ENCODE data around the gene MPC2. TPM values are rescaled to one million over a fixed set of nuclear protein-coding genes. Genes with fewer than 3 reads are reported as not detected.

MPC2 gene
- total and polyA plus RNA-seq, 12 donors, result 50.0 to 186 (median 111) TPM

GRCh38 chr1:167905182-167905581 is 31.7 kb downstream of the MPC2 start:
- Histone ChIP-seq H3K9me3 (replicated peaks in 1 of 3) (no peaks in the 10 kb centered on the region), H3K27me3 (no peaks in the 10 kb centered on the region), H3K36me3 (replicated peaks in 1 of 2) (no peaks in the 10 kb centered on the region), H3K4me3 (no peak overlapping the region), H3K4me1 (replicated peaks in 1 of 2) (no peaks in the 10 kb centered on the region), H3K27ac (no peak overlapping the region)
- no peak for TF ChIP-seq CTCF (IDR thresholded peaks at IDR 0.05)
- TF ChIP-seq POLR2A (IDR thresholded peaks at IDR 0.05), result no peak
- DNase-seq, result no peak
- intact Hi-C loops (cut with DNase I), result no loop called here
- WGBS, 4 donors, result 78 to 82% (median 79%) methylated on average over 3 of the region's 3 CpGs

GRCh38 chr1:167904652-167905130 is 32.2 kb downstream of the MPC2 start:
- no peaks in the 10 kb centered on the region for H3K36me3 ChIP-seq (replicated peaks in 1 of 2)
- H3K9me3 ChIP-seq (replicated peaks in 1 of 3), result no peaks in the 10 kb centered on the region
- WGBS, 4 donors, result 79 to 83% (median 80%) methylated on average over 4 of the region's 4 CpGs
- H3K27me3 ChIP-seq, result no peaks in the 10 kb centered on the region
- TF ChIP-seq POLR2A (IDR thresholded peaks at IDR 0.05), result no peak
- TF ChIP-seq CTCF (IDR thresholded peaks at IDR 0.05), result no peak
- intact Hi-C loops (cut with DNase I), result no loop called here
- DNase-seq, result no peak
- H3K27ac ChIP-seq, result no peak overlapping the region
- no peaks in the 10 kb centered on the region for H3K4me1 ChIP-seq (replicated peaks in 1 of 2)
- H3K4me3 ChIP-seq, result no peak overlapping the region

GRCh38 chr1:167900907-167901306 is 36.0 kb downstream of the MPC2 start:
- H3K4me3 ChIP-seq, result no peak overlapping the region
- no peaks in the 10 kb centered on the region for H3K9me3 ChIP-seq (replicated peaks in 1 of 3)
- TF ChIP-seq CTCF (IDR thresholded peaks at IDR 0.05) (no peak), POLR2A (IDR thresholded peaks at IDR 0.05) (no peak)
- DNase-seq, result no peak
- H3K27me3 ChIP-seq, result no peaks in the 10 kb centered on the region
- WGBS, 4 donors, result 90 to 98% (median 96%) methylated on average over 4 of the region's 4 CpGs
- no peaks in the 10 kb centered on the region for H3K4me1 ChIP-seq (replicated peaks in 1 of 2)
- H3K27ac ChIP-seq, result no peak overlapping the region
- intact Hi-C loops (cut with DNase I), result no loop called here
- no peaks in the 10 kb centered on the region for H3K36me3 ChIP-seq (replicated peaks in 1 of 2)

- Histone ChIP-seq H3K27ac (no peak overlapping the region), H3K9me3 (replicated peaks in 1 of 3) (no peaks in the 10 kb centered on the region), H3K36me3 (replicated peaks in 1 of 2) (no peaks in the 10 kb centered on the region), H3K27me3 (no peaks in the 10 kb centered on the region), H3K4me1 (replicated peaks in 1 of 2) (no peaks in the 10 kb centered on the region), H3K4me3 (no peak overlapping the region)
- no peak for TF ChIP-seq POLR2A (IDR thresholded peaks at IDR 0.05)
- no peak for TF ChIP-seq CTCF (IDR thresholded peaks at IDR 0.05)
- WGBS, 4 donors, result 51 to 69% (median 56%) methylated on average over 3 to 4 of the region's 4 CpGs
- peak; percentile 34 to 90 (median 72) for DNase-seq
- intact Hi-C loops (cut with DNase I), result no loop called here
These were observed 37.6 kb downstream of the MPC2 start for GRCh38 chr1:167899253-167899681.
